Measurements from ENCODE around the gene CDC42EP3. TPM values are rescaled to one million over a fixed set of nuclear protein-coding genes. Genes with fewer than 3 reads are reported as not detected.

Gene CDC42EP3
- total and polyA plus RNA-seq, 2 experiments from 2014 or later = 31.4 TPM

- TF ChIP-seq ZNF462 (CRISPR knock-in tag; IDR thresholded peaks at IDR 0.05) (no peak), EZH2 (IDR thresholded peaks at IDR 0.05; ENCODE audit: low read depth, unreplicated experiment) (no peak), ZNF331 (CRISPR knock-in tag; IDR thresholded peaks at IDR 0.05; ENCODE audit: low read depth) (no peak), STAT1 (IDR thresholded peaks at IDR 0.05; ENCODE audit: unreplicated experiment) (no peak), ETS1 (IDR thresholded peaks at IDR 0.05) (no peak), EZH2phosphoT487 (IDR thresholded peaks at IDR 0.05; ENCODE audit: unreplicated experiment) (no peak)
Observed at GRCh38 chr2:37623971-37624900, 47.2 kb downstream of the CDC42EP3 start (continued).

GRCh38 chr2:37623406-37623805 lies 48.0 kb downstream of the CDC42EP3 start:
- H3F3A ChIP-seq (replicated peaks; ENCODE audit: low read depth) = no peaks in the 10 kb centered on the region
- no peaks in the 10 kb centered on the region for H3K79me2 ChIP-seq (replicated peaks; ENCODE audit: insufficient read depth)
- no peak overlapping the region for H3K4me2 ChIP-seq
- no peak overlapping the region for H3K4me3 ChIP-seq
- no peaks in the 10 kb centered on the region for H3K4me1 Mint-ChIP-seq
- no peak overlapping the region for H3K27ac ChIP-seq (ENCODE audit: low read depth)
- DNase-seq (ENCODE audit: low spot score) (no peak), ATAC-seq (no peak)
- peaks cover 7% of the 10 kb centered on the region; the same call in 1 of the 2 replicates for H3K9me2 ChIP-seq (ENCODE audit: insufficient read depth)
- H3K36me3 ChIP-seq (ENCODE audit: insufficient read depth) = no peaks in the 10 kb centered on the region
- no peak overlapping the region for H2AFZ ChIP-seq
- H3K4me3 Mint-ChIP-seq = no peak overlapping the region
- no peaks in the 10 kb centered on the region for H3K9me3 Mint-ChIP-seq
- no peaks in the 10 kb centered on the region for H3K4me1 ChIP-seq (ENCODE audit: insufficient read depth)
- H3K27me3 ChIP-seq (ENCODE audit: insufficient read depth) = no peaks in the 10 kb centered on the region
- no peak overlapping the region for H3K27ac Mint-ChIP-seq
- H3K36me3 Mint-ChIP-seq (ENCODE audit: low read depth) = no peaks in the 10 kb centered on the region; the same call in 2 of the 3 replicates
- no peaks in the 10 kb centered on the region for H3K27me3 Mint-ChIP-seq (ENCODE audit: insufficient read depth, low read depth, poor library complexity)
- no peaks in the 10 kb centered on the region for H4K20me1 ChIP-seq (replicated peaks; ENCODE audit: insufficient read depth)
- TF ChIP-seq EZH2 (IDR thresholded peaks at IDR 0.05; ENCODE audit: low read depth, unreplicated experiment) = no peak
- no peak for TF ChIP-seq CREB1 (CRISPR knock-in tag; IDR thresholded peaks at IDR 0.05; ENCODE audit: low read depth)
- no peak for TF ChIP-seq JUNB (IDR thresholded peaks at IDR 0.05; ENCODE audit: unreplicated experiment)
- TF ChIP-seq CTCF (conservative IDR thresholded peaks at IDR 0.05; ENCODE audit: low read depth in 2 of 2) = no peak
- TF ChIP-seq ZNF331 (CRISPR knock-in tag; IDR thresholded peaks at IDR 0.05; ENCODE audit: low read depth) = no peak
- TF ChIP-seq EZH2phosphoT487 (IDR thresholded peaks at IDR 0.05; ENCODE audit: unreplicated experiment) = no peak
